Mesothelial cell of epicardium (in vitro differentiated cells): ENCODE results near the gene CERCAM. TPM values are rescaled to one million over a fixed set of nuclear protein-coding genes. Genes with fewer than 3 reads are reported as not detected.

Experiments
- DNase-seq, 2 experiments: peaks; one replicate each; pipeline ENCODE4 v3.0.0; 2021; ENCODE audit warnings: low spot score in 2 of 2; ENCODE audit not compliant: unreplicated experiment in 2 of 2
- H3K27ac Mint-ChIP-seq: 2 replicates; pipeline ENCODE4 v1.8.0; 2021; ENCODE audit warnings: mixed read lengths
- H3K27me3 Mint-ChIP-seq: 2 replicates; pipeline ENCODE4 v1.8.0; 2021; ENCODE audit warnings: low read depth, mixed read lengths
- H3K36me3 Mint-ChIP-seq: 2 replicates; pipeline ENCODE4 v1.8.0; 2021; ENCODE audit warnings: mixed read lengths
- H3K4me1 Mint-ChIP-seq: 2 replicates; pipeline ENCODE4 v1.8.0; 2021; ENCODE audit warnings: mixed read lengths
- H3K4me3 Mint-ChIP-seq: 2 replicates; pipeline ENCODE4 v1.8.0; 2021; ENCODE audit warnings: mild to moderate bottlenecking, moderate library complexity, mixed read lengths
- H3K9me3 Mint-ChIP-seq: 2 replicates; pipeline ENCODE4 v1.8.0; 2021; ENCODE audit warnings: mixed read lengths
- total RNA-seq: library from RNA; stranded (reverse); gene quantifications from 3 replicates; pipeline ENCODE4 v1.2.1, GENCODE V29; 2021
- TF ChIP-seq, protein P1 (sequence below): fragments of 200-600 bp; sonication (generic); IDR thresholded peaks from one replicate; pipeline ENCODE4 v1.5.0; 2021; ENCODE audit warnings: antibody characterized with exemption; ENCODE audit not compliant: unreplicated experiment

The CERCAM gene
- total RNA-seq, 1 donor from 2014 or later: 141 TPM

DNA sequence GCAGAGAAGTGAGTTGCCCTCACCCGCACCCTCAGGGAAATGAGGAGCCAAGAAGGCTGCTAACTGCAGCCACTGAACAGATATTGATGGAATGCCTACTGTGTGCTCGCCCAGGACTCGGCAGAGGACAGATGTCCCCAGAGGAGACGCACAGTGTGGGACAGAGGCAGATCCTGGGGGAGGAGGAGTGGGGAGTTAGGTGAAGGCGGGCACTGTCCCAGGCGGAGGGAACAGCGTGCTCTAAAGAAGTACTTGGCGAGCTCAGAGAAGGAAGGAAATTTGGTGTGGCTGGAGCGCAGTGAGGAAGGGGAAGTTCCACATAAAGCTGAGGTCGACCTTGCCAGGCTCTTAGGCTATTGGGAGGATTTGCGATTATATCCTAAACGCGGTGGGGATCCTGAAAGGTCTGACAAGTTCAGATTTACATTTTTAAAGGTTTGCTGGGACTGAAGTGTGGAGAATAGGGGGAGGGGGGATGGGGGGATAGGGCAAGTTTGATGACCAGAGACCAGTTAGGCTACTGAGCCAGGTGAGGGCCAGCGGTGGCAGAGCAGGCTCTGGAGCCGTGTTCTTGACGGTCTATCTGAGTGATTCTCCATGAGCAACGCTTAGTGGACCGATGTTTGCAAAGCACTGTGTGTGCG is 23.6 kb upstream of the CERCAM start:
- no peak overlapping the region for H3K27ac Mint-ChIP-seq
- peaks cover 81% of the 10 kb centered on the region for H3K27me3 Mint-ChIP-seq

DNA sequence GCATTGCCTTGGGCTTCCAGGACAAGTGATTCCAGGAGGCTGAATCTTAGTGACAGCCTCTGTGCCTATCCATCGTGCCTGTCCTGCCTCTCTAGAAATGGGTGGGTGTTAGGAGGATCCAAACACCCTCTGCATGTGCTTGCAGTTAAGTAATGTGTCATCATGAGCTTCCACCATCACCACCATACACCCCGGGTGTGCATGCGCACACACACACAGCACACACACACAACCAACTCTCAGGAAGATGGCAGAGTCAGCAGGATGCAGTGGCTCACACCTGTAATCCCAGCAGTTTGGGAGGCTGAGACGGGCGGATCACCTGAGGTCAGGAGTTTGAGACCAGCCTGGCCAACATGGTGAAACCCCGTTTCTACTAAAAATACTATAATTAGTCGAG is 22.8 kb upstream of the CERCAM start:
- TF ChIP-seq, protein P1, sequence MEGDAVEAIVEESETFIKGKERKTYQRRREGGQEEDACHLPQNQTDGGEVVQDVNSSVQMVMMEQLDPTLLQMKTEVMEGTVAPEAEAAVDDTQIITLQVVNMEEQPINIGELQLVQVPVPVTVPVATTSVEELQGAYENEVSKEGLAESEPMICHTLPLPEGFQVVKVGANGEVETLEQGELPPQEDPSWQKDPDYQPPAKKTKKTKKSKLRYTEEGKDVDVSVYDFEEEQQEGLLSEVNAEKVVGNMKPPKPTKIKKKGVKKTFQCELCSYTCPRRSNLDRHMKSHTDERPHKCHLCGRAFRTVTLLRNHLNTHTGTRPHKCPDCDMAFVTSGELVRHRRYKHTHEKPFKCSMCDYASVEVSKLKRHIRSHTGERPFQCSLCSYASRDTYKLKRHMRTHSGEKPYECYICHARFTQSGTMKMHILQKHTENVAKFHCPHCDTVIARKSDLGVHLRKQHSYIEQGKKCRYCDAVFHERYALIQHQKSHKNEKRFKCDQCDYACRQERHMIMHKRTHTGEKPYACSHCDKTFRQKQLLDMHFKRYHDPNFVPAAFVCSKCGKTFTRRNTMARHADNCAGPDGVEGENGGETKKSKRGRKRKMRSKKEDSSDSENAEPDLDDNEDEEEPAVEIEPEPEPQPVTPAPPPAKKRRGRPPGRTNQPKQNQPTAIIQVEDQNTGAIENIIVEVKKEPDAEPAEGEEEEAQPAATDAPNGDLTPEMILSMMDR: no peak
- no peak for DNase-seq
- H3K4me1 Mint-ChIP-seq: peaks cover 12% of the 10 kb centered on the region
- no peak overlapping the region for H3K27ac Mint-ChIP-seq
- peaks cover 79% of the 10 kb centered on the region for H3K27me3 Mint-ChIP-seq
- no peaks in the 10 kb centered on the region for H3K36me3 Mint-ChIP-seq
- no peaks in the 10 kb centered on the region for H3K9me3 Mint-ChIP-seq
- H3K4me3 Mint-ChIP-seq: no peak overlapping the region

More for the DNA sequence above, 23.6 kb upstream of the CERCAM start:
- DNase-seq: no peak
- no peak overlapping the region for H3K4me3 Mint-ChIP-seq
- no peaks in the 10 kb centered on the region for H3K9me3 Mint-ChIP-seq
- H3K4me1 Mint-ChIP-seq: peaks cover 13% of the 10 kb centered on the region
- TF ChIP-seq, protein P1: no peak
- H3K36me3 Mint-ChIP-seq: no peaks in the 10 kb centered on the region

DNA sequence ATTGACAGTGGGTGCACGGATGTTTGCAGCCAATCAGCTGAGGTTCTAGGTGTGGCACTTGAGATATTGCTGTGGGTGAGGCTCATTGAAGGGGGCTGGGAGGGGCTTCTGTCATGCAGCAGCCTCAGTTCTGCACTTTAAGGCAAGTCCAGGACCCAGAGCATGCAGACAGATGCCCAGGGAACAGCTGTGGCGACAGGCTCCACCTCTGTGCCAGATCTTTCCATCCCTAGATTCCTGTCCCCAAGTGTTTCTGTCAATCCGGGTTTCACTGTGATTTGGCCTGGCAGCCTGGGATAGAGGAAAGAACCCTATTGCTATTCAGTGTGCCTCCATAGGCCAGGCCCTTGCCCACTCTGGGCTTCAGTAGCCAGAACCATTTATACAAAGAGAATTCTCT is 20.8 kb upstream of the CERCAM start:
- Mint-ChIP-seq H3K27me3 (peaks cover 68% of the 10 kb centered on the region), H3K27ac (no peak overlapping the region), H3K4me3 (no peak overlapping the region), H3K4me1 (no peaks in the 10 kb centered on the region), H3K9me3 (no peaks in the 10 kb centered on the region), H3K36me3 (no peaks in the 10 kb centered on the region)
- TF ChIP-seq, protein P1: no peak
- no peak for DNase-seq

DNA sequence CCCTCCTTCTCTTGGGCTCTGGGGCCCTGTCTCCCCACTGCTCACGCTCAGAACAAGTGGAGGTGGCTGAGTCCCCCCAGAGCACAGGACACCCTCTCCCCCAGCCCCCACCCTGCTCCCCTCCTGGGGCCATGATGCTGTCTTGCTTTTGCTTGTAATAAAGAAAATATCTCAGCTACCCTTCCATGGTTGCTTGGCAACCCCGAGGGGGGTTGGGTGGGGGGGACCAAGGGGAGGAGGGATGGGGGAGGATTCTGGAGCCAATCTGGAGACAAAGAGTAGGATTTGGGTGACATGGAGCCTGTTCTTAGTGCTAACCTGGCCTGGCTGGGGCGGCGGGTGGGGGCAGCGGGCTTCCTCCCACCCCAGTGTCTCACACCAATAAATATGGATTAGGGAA is 16.1 kb upstream of the CERCAM start:
- Mint-ChIP-seq H3K9me3 (no peaks in the 10 kb centered on the region), H3K4me1 (peaks cover 9% of the 10 kb centered on the region), H3K4me3 (no peak overlapping the region), H3K27me3 (peaks cover 36% of the 10 kb centered on the region), H3K36me3 (no peaks in the 10 kb centered on the region), H3K27ac (no peak overlapping the region)
- TF ChIP-seq, protein P1: no peak
- DNase-seq: no peak

DNA sequence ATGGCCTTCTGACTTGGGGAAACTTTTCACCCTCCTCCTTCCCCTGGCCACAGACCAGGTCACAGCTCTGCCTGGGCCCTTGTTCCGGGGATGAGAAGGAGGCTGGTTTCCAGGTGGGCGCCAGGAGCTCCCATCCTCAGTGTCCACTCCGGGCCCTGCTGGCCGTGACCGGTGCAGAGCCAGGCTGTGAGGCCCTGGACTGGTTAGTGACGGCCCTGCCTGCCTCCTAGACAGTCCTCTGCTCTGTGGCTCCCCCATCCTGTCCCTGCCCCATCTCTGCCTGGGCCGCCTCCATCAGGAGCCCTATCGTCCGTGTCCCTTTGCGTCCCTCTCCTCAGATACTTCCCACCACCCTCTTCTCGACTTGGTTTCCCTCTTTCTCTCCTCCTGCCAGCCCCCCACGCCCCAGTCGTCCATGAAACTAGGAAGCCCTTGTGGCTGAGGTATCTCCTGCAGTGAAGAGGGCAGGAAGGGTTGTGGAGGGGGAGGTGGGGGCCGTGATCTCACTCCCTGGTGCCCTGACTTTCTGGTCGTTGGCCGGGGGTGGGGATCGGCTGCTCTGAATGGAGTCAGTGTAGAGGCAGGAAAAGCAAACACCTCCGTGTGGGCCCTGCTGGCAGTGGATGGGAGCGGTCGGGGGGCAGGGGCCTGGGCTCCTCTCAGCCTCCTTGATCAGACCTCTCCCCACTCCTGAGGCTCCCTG is 15.4 kb upstream of the CERCAM start:
- TF ChIP-seq, protein P1: no peak
- DNase-seq: no peak
- Mint-ChIP-seq H3K27me3 (peaks cover 29% of the 10 kb centered on the region), H3K9me3 (no peaks in the 10 kb centered on the region), H3K4me1 (peaks cover 9% of the 10 kb centered on the region), H3K36me3 (no peaks in the 10 kb centered on the region), H3K27ac (no peak overlapping the region), H3K4me3 (no peak overlapping the region)
